Astrocyte (in vitro differentiated cells and primary cell): ENCODE data around the gene SMIM36.

Experiments
- CTCF ChIP-seq: IDR thresholded peaks from 2 replicates; pipeline ENCODE4 v1.5.1; 2011; ENCODE audit warnings: low read depth, mild to moderate bottlenecking, inconsistent platforms, low read length, moderate library complexity; ENCODE audit not compliant: insufficient read depth
- EZH2 ChIP-seq: IDR thresholded peaks from 2 replicates; pipeline ENCODE4 v1.6.1; 2012; ENCODE audit warnings: mild to moderate bottlenecking, low read length, inconsistent platforms; ENCODE audit not compliant: insufficient read depth

- TF ChIP-seq CTCF = no peak
- no peak for TF ChIP-seq EZH2
Observed at GRCh38 chr17:55463600-55463999, 47.7 kb downstream of the SMIM36 start.
